IMR-90 (cell line): ENCODE results near the gene PPARG. TPM values are rescaled to one million over a fixed set of nuclear protein-coding genes. Genes with fewer than 3 reads are reported as not detected.

Experiments
- ATAC-seq: fragments of 200-7000 bp; cut with Tn5 transposase; 2 replicates; pipeline ENCODE4 v1.9.1; 2020; ENCODE audit warnings: low read depth, mild to moderate bottlenecking, moderate library complexity
- BruUV-seq: library from RNA; stranded (reverse); fragments of 400-500 nt; replicated peaks from 2 replicates; lab custom pipeline; 2021; lab: Mats Ljungman, UMichigan
- CTCF ChIA-PET: fragments of 300-600 bp; formaldehyde crosslinking; extraction: SDS; loops from one replicate; lab custom pipeline; 2021; ENCODE audit warnings: antibody characterized with exemption; lab: Yijun Ruan, JAX
- POLR2A ChIA-PET: fragments of 300-600 bp; sonication (Branson Sonifier 250); formaldehyde crosslinking; loops from one replicate; lab custom pipeline; 2022; ENCODE audit warnings: antibody characterized with exemption; ENCODE audit not compliant: unreplicated experiment; lab: Charles Lee
- DNase-seq: peaks from one replicate; pipeline ENCODE4 v3.0.0; 2013
- H2AFZ ChIP-seq: replicated peaks from 2 replicates; pipeline ENCODE3; 2013; ENCODE audit warnings: low read length, mild to moderate bottlenecking; ENCODE audit not compliant: poor library complexity
- H2AK5ac ChIP-seq: 2 replicates; pipeline ENCODE4 v1.6.1; 2013; ENCODE audit warnings: low read depth, low read length, inconsistent platforms
- H2AK9ac ChIP-seq: replicated peaks from 2 replicates; pipeline ENCODE3; 2013; ENCODE audit warnings: mild to moderate bottlenecking, low read depth, low read length, moderate library complexity; ENCODE audit not compliant: poor library complexity
- H2BK120ac ChIP-seq: 2 replicates; pipeline ENCODE4 v1.6.1; 2013; ENCODE audit warnings: low read depth, low read length, inconsistent platforms
- H2BK15ac ChIP-seq: 3 replicates; pipeline ENCODE4 v1.6.1; 2013; ENCODE audit warnings: low read depth, low read length, inconsistent platforms
- H2BK20ac ChIP-seq: 2 replicates; pipeline ENCODE4 v1.6.1; 2013; ENCODE audit warnings: low read depth, mild to moderate bottlenecking, inconsistent platforms, low read length, moderate library complexity
- H2BK5ac ChIP-seq: 2 replicates; pipeline ENCODE4 v1.6.1; 2013; ENCODE audit warnings: mild to moderate bottlenecking, low read depth, low read length, inconsistent platforms; ENCODE audit not compliant: poor library complexity, severe bottlenecking
- H3K14ac ChIP-seq: replicated peaks from 2 replicates; pipeline ENCODE4 v1.6.1; 2013; ENCODE audit warnings: low read depth, low read length, inconsistent platforms
- H3K18ac ChIP-seq: 2 replicates; pipeline ENCODE4 v1.6.1; 2013; ENCODE audit warnings: low read depth, low read length, control low read depth
- H3K23ac ChIP-seq: 2 replicates; pipeline ENCODE4 v1.6.1; 2013; ENCODE audit warnings: low read depth, low read length, inconsistent platforms
- H3K27ac ChIP-seq: 2 replicates; pipeline ENCODE4 v1.5.1; 2013; ENCODE audit warnings: mild to moderate bottlenecking, control low read depth, low read length; ENCODE audit not compliant: insufficient read depth
- H3K27me3 ChIP-seq: 2 replicates; pipeline ENCODE4 v1.6.1; 2013; ENCODE audit warnings: low read length; ENCODE audit not compliant: control insufficient read depth, insufficient read depth
- H3K36me3 ChIP-seq: 2 replicates; pipeline ENCODE4 v1.6.1; 2013; ENCODE audit warnings: low read length, mixed read lengths; ENCODE audit not compliant: control insufficient read depth, insufficient read depth
- H3K4ac ChIP-seq: 2 replicates; pipeline ENCODE4 v1.6.1; 2013; ENCODE audit warnings: low read depth, low read length, inconsistent platforms
- H3K4me1 ChIP-seq: 2 replicates; pipeline ENCODE4 v1.6.1; 2013; ENCODE audit warnings: low read length, mixed read lengths; ENCODE audit not compliant: control insufficient read depth, insufficient read depth
- H3K4me2 ChIP-seq: 2 replicates; pipeline ENCODE4 v1.6.1; 2013; ENCODE audit warnings: low read depth, mild to moderate bottlenecking, control low read depth, low read length, moderate library complexity
- H3K4me3 ChIP-seq: 2 replicates; pipeline ENCODE4 v1.5.1; 2013; ENCODE audit warnings: low read depth, mild to moderate bottlenecking, control low read depth, low read length, moderate library complexity; ENCODE audit not compliant: insufficient read depth
- H3K56ac ChIP-seq: 2 replicates; pipeline ENCODE4 v1.6.1; 2013; ENCODE audit warnings: low read length, inconsistent platforms; ENCODE audit not compliant: insufficient read depth; ENCODE audit errors: extremely low read depth
- H3K79me1 ChIP-seq, 2 experiments: 2 replicates each; pipeline ENCODE4 v1.6.1; 2013; ENCODE audit warnings: low read length in 2 of 2, inconsistent platforms in 1 of 2, low read depth in 1 of 2
- H3K9ac ChIP-seq: 2 replicates; pipeline ENCODE4 v1.6.1; 2013; ENCODE audit warnings: low read depth, low read length, control low read depth
- H3K9me1 ChIP-seq: 2 replicates; pipeline ENCODE4 v1.6.1; 2013; ENCODE audit warnings: low read length, inconsistent platforms; ENCODE audit not compliant: insufficient read depth
- H3K9me3 ChIP-seq: 2 replicates; pipeline ENCODE4 v1.6.1; 2013; ENCODE audit warnings: low read length; ENCODE audit not compliant: control insufficient read depth, insufficient read depth
- H4K20me1 ChIP-seq: 2 replicates; pipeline ENCODE4 v1.6.1; 2013; ENCODE audit warnings: low read length, inconsistent platforms; ENCODE audit not compliant: insufficient read depth
- H4K5ac ChIP-seq: 2 replicates; pipeline ENCODE4 v1.6.1; 2013; ENCODE audit warnings: mild to moderate bottlenecking, low read depth, low read length, control low read depth
- H4K8ac ChIP-seq, 2 experiments: 2 replicates each; pipeline ENCODE4 v1.6.1; 2013; ENCODE audit warnings: low read depth in 2 of 2, low read length in 2 of 2, control low read depth in 1 of 2, inconsistent platforms in 1 of 2
- H4K91ac ChIP-seq: 2 replicates; pipeline ENCODE4 v1.6.1; 2013; ENCODE audit warnings: low read depth, low read length, inconsistent platforms; ENCODE audit not compliant: insufficient read depth
- BHLHE40 ChIP-seq: fragments of 150-350 bp; IDR thresholded peaks from 2 replicates; pipeline ENCODE4 v1.6.1; 2016; ENCODE audit warnings: mild to moderate bottlenecking, low read depth, low read length
- CEBPB ChIP-seq: IDR thresholded peaks from 2 replicates; pipeline ENCODE4 v1.6.1; 2012; ENCODE audit warnings: low read depth, low read length, improper control_type of control experiment
- CHD1 ChIP-seq: IDR thresholded peaks from 2 replicates; pipeline ENCODE4 v1.6.1; 2012; ENCODE audit warnings: low read depth, low read length, improper control_type of control experiment
- CTCF ChIP-seq: conservative IDR thresholded peaks from 2 replicates; pipeline ENCODE4 v1.5.1; 2012; ENCODE audit warnings: mild to moderate bottlenecking, low read depth, low read length, improper control_type of control experiment
- ELK1 ChIP-seq: fragments of 150-350 bp; IDR thresholded peaks from 2 replicates; pipeline ENCODE4 v1.6.1; 2016; ENCODE audit warnings: low read depth, mild to moderate bottlenecking, low read length, moderate library complexity, borderline replicate concordance
- FOS ChIP-seq: fragments of 150-350 bp; IDR thresholded peaks from 2 replicates; pipeline ENCODE4 v1.6.1; 2016; ENCODE audit warnings: low read depth, low read length
- MAFK ChIP-seq: IDR thresholded peaks from 2 replicates; pipeline ENCODE4 v1.6.1; 2012; ENCODE audit warnings: low read depth, low read length, improper control_type of control experiment
- MAZ ChIP-seq: IDR thresholded peaks from 2 replicates; pipeline ENCODE4 v1.6.1; 2012; ENCODE audit warnings: low read depth, mild to moderate bottlenecking, low read length, improper control_type of control experiment, moderate library complexity, borderline replicate concordance
- MXI1 ChIP-seq: IDR thresholded peaks from 2 replicates; pipeline ENCODE4 v1.6.1; 2012; ENCODE audit warnings: low read depth, mild to moderate bottlenecking, low read length, moderate library complexity, borderline replicate concordance
- NFE2L2 ChIP-seq: fragments of 150-350 bp; IDR thresholded peaks from 2 replicates; pipeline ENCODE4 v1.6.1; 2016; ENCODE audit warnings: low read depth, mild to moderate bottlenecking, low read length
- POLR2A ChIP-seq: IDR thresholded peaks from 2 replicates; pipeline ENCODE4 v1.6.1; 2012; ENCODE audit warnings: mild to moderate bottlenecking, low read depth, low read length
- RAD21 ChIP-seq: IDR thresholded peaks from 2 replicates; pipeline ENCODE4 v1.6.1; 2012; ENCODE audit warnings: low read length, improper control_type of control experiment
- RCOR1 ChIP-seq: IDR thresholded peaks from 2 replicates; pipeline ENCODE4 v1.6.1; 2012; ENCODE audit warnings: mild to moderate bottlenecking, low read length, improper control_type of control experiment; ENCODE audit not compliant: insufficient replicate concordance
- RFX5 ChIP-seq: IDR thresholded peaks from 2 replicates; pipeline ENCODE4 v1.8.0; 2012; ENCODE audit warnings: low read depth, mild to moderate bottlenecking, low read length, moderate library complexity
- SMC3 ChIP-seq: fragments of 150-350 bp; IDR thresholded peaks from 2 replicates; pipeline ENCODE4 v1.6.1; 2016; ENCODE audit warnings: low read depth, mild to moderate bottlenecking, antibody characterized with exemption, low read length, moderate library complexity
- WGBS, 2 experiments: methylation state at CpG; one replicate each; pipeline versions ENCODE4 v1.1.5 to v1.1.7; 2013; ENCODE audit warnings: missing lambda C conversion rate in 2 of 2; ENCODE audit not compliant: insufficient read length in 1 of 2; ENCODE audit errors: extremely low coverage in 2 of 2; 5-methylcytosine and 5-hydroxymethylcytosine counted together
- dilution Hi-C: fragments of 300-500 bp; cut with HindIII; formaldehyde crosslinking; loops from one replicate; pipeline ENCODE4 v1.14.3; 2018; ENCODE audit warnings: low sequenced_read_pairs; ENCODE audit not compliant: unreplicated experiment
- in situ Hi-C: fragments of 300-500 bp; cut with MboI; formaldehyde crosslinking; loops from 3 replicates; pipeline ENCODE4 v1.14.3; 2019; ENCODE audit warnings: low sequenced_read_pairs, inconsistent platforms, mixed read lengths
- intact Hi-C: fragments of 100-400 bp; cut with micrococcal nuclease; formaldehyde crosslinking; loops from 2 replicates; pipeline ENCODE4 v1.10.0; 2022
- polyA plus RNA-seq, 3 experiments: library from polyadenylated mRNA; depleted of rRNA; stranded (reverse); fragments of >200 nt; gene quantifications; 2 replicates each; pipeline ENCODE4 v1.2.3, GENCODE V29; 2012; ENCODE audit warnings: low replicate concordance in 1 of 3
- total RNA-seq: library from RNA; depleted of rRNA; stranded (reverse); fragments of >200 nt; gene quantifications from 2 replicates; pipeline ENCODE4 v1.2.3, GENCODE V29; 2012
- TF ChIP-seq, protein P1 (sequence below): fragments of 150-350 bp; IDR thresholded peaks from 2 replicates; pipeline ENCODE4 v1.6.1; 2017; ENCODE audit warnings: mild to moderate bottlenecking, antibody characterized with exemption, low read length, low read depth

PPARG gene
- total and polyA plus RNA-seq, 2 of the 4 experiments (the other 2 are of a cell fraction), result 11.2 to 23.8 TPM

DNA sequence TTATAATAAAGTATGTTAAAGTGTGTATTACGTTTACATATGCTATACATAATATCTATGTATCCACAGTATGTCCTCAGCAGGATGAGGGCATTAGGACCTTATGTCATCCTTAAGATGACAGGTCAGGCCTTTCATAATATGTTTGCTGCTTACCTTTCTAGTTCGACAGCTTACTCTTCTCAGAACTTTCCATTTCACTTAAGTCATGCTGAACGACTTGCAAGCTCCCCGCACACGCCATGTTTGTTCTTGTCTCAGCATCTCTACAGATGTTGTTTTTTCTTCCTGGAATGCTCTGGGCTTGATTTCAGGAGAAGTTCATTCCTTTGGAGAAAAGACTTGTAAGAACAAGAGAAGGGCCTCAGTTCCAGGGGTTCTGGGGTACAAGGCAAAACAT, 36.0 kb upstream of the PPARG start:
- no peak overlapping the region for H4K91ac ChIP-seq
- H3K36me3 ChIP-seq, result no peaks in the 10 kb centered on the region
- H3K4ac ChIP-seq, result no peak overlapping the region
- H3K9me3 ChIP-seq, result no peaks in the 10 kb centered on the region
- DNase-seq (no peak), ATAC-seq (no peak)
- H3K14ac ChIP-seq, result no peak overlapping the region
- no peak overlapping the region for H3K27ac ChIP-seq
- no peak overlapping the region for H2AK9ac ChIP-seq
- in situ Hi-C loops (no loop called here), intact Hi-C loops (no loop called here), dilution Hi-C loops (no loop called here)
- H3K79me1 ChIP-seq, result no peaks in the 10 kb centered on the region
- no peak overlapping the region for H2AK5ac ChIP-seq
- no peak overlapping the region for H2BK5ac ChIP-seq
- H2BK120ac ChIP-seq, result no peak overlapping the region
- H2BK15ac ChIP-seq, result no peak overlapping the region
- H3K27me3 ChIP-seq, result peaks cover 1% of the 10 kb centered on the region; the same call in 1 of the 2 replicates
- POLR2A ChIA-PET, result no interaction called here
- H4K8ac ChIP-seq, result no peak overlapping the region
- H3K18ac ChIP-seq, result no peak overlapping the region
- no peak overlapping the region for H3K4me3 ChIP-seq
- H2BK20ac ChIP-seq, result no peak overlapping the region
- H3K9ac ChIP-seq, result no peak overlapping the region
- H3K56ac ChIP-seq, result no peak overlapping the region
- peak overlapping the region; percentile 60; the same call in 1 of the 2 replicates for H3K23ac ChIP-seq
- WGBS, 2 experiments, result no CpG with 5 or more reads among the region's 5 CpGs
- no peaks in the 10 kb centered on the region; the same call in 1 of the 2 replicates for H3K4me1 ChIP-seq
- TF ChIP-seq SMC3, result no peak
- TF ChIP-seq CHD1, result no peak
- no peak for TF ChIP-seq RCOR1
- no peak for TF ChIP-seq MXI1
- TF ChIP-seq FOS, result no peak
- TF ChIP-seq CTCF, result no peak
- TF ChIP-seq, protein P1, sequence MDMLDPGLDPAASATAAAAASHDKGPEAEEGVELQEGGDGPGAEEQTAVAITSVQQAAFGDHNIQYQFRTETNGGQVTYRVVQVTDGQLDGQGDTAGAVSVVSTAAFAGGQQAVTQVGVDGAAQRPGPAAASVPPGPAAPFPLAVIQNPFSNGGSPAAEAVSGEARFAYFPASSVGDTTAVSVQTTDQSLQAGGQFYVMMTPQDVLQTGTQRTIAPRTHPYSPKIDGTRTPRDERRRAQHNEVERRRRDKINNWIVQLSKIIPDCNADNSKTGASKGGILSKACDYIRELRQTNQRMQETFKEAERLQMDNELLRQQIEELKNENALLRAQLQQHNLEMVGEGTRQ, result no peak
- TF ChIP-seq CEBPB, result no peak
- TF ChIP-seq MAFK, result no peak
- TF ChIP-seq ELK1, result no peak
- TF ChIP-seq BHLHE40, result no peak
- no peak for TF ChIP-seq RFX5
- TF ChIP-seq MAZ, result no peak
- TF ChIP-seq RAD21, result no peak
- no peak for TF ChIP-seq NFE2L2
- no peak for TF ChIP-seq POLR2A
- H3K4me2 ChIP-seq, result no peak overlapping the region
- H4K20me1 ChIP-seq, result no peaks in the 10 kb centered on the region
- CTCF ChIA-PET, result no interaction called here
- H2AFZ ChIP-seq, result peak overlapping the region; percentile 13
- H3K9me1 ChIP-seq, result no peaks in the 10 kb centered on the region
- BruUV-seq, result no TSS peak
- no peak overlapping the region for H4K5ac ChIP-seq
